NCI-H146 treated with DMSO at 0.1 percent for 48 hours (cell line): ENCODE data around the gene PLAC1.

ENCODE experiments used
- DNase-seq: peaks from one replicate; lab custom pipeline; 2025; ENCODE audit not compliant: unreplicated experiment; lab: John Stamatoyannopoulos, UW

Gene PLAC1

DNA sequence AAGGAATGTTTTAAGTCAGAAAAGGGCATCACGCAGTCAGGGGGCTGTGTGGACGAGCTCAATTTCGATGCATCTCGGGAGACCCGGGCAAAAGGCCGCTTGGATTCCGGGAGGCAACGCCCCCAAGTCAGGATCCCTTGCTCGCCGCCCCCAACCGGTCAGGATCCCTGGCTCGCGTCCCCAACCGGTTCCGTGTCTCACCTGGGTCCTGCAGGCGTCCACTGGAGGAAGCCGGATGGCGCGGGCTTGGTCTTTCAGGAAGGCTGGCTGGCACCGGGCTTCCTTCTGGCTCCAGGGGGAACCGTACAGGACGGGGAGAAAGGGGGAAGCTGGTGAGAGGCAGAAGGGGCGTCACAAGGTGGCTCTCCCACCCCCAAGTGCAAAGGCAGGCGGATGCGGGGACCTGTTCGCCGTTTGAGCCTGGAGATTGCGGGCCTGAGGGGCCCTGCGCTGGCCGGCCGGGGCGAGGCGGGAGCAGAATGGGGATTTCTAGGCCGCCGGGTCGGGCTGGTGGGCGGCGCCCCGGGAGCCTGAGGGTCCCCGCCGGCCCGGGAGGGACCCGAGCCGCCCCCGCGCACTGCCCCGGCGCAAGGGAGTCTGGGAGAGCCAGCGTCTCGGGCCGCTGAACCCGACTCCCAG is 113.6 kb downstream of the PLAC1 start:
- DNase-seq: no peak

DNA sequence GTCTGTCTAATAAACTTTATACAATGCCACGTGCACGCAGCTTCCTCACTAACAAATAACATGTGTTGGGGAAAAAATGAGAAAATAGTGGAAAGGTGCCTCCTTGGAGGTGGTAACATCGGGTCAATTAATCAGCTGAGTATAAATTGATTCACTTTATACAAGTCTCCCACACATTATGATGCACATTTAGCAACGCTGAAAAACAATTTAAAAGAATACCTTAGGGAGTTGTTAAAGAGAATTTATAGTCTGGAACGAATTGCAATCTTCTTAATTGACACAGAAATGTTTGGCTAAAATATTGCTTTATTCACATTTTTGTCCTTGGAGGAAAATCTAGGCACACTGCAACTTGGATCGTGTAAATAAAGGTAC is 114.1 kb downstream of the PLAC1 start:
- no peak for DNase-seq

DNA sequence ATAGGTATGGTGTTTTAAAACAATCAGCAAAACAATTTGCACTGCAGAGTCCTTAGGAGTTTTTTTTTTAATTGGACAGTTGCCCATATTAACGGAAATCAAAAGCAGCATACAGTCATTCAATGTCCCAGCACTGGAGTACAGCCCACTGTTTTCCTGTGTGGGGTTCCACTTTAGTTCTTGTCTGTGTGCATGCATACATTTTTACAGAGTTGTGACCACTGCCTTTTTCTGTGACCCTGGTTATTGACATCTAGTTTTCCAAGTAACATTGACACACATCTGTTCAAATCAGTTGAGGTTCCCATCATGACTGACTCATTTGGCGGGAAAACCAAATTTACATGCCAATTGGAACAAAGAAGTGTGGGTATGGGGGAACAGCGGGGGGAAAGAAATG is 115.0 kb downstream of the PLAC1 start:
- DNase-seq: no peak

DNA sequence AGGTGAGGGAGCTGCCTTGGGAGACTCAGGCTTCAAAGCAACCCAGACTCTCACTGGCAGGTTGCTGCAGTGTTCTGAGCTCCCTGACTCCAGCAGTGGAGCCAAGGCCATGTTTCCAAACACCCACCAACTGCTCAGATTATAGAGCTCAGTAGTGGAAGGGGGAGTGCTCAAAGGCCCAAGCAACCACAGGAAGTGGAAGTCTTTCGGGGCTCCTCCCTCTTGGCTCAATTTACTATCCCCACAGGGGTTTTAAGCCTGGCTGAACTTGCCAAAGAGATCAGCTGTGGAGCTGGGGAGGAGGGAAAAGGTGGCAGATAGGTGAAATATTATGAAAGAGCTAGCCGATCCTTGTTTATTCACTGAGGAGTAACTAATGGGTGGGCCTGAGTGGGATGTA is 115.8 kb downstream of the PLAC1 start:
- DNase-seq: no peak

DNA sequence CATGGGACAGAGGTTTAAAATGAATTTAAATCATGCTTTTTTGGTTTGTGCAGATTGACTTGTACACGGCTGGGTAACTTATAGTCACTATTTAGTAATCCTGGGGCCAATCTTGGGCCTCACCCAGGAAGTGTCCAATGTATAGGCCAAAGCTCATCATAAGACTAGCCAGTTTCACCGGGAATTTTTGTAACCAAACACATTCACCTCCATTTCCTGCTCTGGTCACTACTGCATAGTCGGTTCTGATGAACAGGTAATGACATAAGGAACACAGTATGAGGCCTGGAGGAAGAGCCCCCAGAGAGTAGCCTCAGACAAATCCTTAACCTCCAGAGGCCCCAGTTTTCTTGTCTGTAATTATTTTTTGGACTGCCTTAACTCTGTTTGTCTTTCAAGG is 116.4 kb downstream of the PLAC1 start:
- no peak for DNase-seq

DNA sequence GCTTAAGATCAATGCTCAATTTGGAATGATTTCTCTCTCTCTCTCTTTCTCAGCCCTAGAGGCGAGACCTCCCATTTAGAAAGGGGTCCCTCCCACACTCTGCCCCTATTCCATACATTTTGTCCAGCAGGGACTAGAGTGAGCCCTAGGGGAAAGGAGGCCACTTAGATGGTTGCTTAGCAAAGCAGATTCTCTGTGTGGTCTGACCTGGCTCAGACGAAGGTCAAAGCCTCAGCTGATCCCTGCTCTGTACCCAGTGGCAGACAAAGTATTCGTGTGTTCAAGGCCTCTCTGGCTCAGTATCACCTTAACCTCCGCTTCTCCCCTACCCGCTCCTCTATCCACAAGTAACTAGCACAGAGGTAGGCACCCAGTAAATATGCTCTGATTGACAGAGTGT is 120.0 kb downstream of the PLAC1 start:
- no peak for DNase-seq

DNA sequence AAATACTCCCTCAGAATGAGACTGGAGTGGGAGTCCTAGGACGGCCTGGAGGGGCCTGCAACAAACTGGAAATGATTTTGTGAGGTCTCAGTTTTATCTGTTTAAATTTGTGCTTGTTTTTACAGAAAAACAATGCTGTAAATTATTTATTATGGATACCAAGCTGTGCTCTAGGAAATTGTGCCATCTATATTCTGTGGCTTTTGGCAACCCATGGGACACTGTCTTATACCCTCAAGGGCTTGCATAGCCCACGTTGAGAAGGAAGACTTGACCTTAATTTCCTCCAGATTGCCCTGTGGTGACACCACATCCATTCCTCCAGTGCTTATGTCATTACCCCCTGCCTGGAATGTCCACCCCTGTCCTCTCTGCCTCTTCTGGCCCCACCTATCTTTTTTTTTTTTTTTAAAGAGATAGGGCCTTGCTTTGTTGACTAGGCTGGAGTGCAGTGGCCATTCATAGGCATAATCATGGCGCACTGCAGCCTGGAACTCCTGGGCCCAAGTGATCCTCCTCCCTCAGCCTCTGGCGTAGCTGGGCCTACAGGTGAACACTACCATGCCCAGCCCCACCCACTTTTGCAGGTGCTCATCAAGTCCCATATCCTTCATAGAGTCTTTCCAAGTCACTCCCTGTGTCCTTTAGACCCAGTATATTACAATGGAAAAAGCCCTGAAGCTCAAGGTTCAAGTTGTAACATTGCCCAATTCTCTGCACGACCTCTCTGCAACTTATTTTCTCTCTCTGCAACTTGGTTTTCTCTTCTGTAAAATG is 120.9 kb downstream of the PLAC1 start:
- no peak for DNase-seq

DNA sequence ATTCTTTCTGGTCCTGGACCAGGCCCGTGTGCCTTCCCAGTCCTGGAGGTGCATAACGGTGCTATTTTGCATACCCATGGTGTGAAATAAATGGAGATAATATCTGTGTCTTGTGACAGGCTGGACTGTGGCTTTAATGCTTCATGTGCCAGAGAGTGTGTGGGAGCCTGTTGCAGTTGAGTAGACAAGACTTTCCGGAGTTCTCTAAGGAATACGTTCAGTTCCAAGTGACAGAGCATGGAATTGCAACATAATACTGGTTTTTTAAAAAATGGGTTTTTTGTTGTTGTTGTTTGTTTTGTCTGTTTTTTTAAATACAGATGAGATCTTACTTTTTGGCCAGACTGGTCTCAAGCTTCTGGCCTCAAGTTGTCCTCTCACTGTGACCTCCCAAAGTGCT is 124.3 kb downstream of the PLAC1 start:
- no peak for DNase-seq

DNA sequence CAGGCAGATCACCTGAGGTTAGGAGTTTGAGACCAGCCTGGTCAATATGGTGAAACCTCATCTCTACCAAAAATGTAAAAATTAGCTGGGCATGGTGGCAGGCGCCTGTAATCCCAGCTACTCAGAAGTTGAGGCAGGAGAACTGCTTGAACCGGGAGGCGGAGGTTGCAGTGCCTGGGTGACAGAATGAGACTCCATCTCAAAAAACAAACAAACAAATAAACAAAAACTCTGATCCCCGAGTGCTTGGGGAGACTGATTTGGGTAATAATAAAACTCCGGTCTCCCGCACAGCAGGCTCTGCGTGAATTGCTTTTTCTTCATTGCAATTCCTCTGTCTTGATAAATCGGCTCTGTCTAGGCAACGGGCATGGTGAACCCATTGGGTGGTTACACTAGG is 124.9 kb downstream of the PLAC1 start:
- DNase-seq: no peak

DNA sequence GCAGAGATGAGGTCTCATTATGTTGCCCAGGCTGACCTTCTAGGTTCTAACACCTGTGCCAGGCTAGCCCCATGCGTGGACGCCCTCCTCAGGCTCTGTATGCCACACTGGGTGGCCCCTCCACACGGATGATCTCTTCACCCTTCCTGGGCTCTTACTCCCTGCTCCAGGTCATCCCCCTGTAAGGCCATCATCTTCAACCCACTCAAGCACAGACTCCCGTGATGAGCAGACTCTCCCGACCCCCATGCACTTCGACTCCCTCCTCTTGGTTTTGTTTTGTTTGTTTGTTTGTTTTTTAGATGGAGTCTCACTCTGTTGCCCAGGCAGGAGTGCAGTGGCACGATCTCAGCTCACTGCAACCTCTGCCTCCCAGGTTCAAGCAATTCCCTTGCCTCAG is 127.4 kb downstream of the PLAC1 start:
- DNase-seq: no peak

DNA sequence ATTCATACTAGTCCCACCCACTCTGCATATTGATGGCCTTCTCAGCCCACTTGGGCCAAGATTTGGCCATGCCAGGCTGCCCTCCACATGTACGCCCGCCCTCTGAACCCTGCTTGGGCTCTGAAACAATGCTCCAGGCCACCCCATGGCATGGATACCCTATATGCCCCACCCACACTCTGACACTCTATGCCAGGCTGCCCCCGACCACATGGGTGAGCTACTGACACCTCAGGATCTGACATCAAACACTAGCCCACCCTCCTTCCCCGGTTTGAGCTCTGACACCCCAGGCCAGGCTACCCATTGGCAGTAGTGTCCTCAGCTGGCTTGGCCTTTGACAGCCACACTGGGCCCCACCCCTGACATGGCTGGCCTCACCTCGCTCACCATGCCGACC is 128.8 kb downstream of the PLAC1 start:
- no peak for DNase-seq

DNA sequence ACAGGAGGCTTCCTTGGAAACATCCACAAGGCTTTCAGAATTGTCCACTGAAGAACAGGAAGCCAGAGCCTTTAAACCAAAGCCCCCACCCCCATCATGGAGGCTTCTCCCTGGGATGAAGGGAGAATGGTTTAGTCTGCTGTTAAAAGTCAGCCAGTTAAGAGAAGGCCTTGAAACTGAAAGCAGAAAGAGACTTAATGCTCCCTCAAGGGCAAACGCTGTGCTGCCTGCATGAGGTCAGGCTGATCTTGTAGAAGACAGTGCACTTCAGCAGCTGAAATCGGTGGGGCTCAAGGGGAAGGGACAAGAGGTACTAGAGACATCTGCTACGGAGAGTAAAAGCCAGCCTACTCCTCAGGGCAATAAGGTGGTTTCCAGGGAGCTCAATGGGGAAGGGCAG is 129.3 kb downstream of the PLAC1 start:
- DNase-seq: no peak

DNA sequence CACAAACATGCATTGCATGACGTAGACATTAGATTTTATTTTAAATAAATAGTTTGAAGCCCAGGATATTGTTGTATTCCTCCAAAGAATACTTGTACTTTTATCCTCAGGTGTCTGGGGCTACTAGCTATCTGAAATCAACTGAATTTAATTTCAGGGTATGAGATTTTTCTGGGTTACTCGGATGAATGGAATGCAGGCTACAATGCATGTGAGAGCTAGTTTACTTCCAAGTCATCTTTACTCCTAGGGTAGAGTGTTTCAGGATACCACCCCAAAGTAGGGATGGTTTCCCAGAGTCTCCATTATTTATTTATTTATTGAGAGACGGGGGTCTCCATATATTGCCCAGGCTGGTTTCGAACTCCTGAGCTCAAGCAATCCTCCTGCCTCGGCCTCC is 131.9 kb downstream of the PLAC1 start:
- DNase-seq: no peak

DNA sequence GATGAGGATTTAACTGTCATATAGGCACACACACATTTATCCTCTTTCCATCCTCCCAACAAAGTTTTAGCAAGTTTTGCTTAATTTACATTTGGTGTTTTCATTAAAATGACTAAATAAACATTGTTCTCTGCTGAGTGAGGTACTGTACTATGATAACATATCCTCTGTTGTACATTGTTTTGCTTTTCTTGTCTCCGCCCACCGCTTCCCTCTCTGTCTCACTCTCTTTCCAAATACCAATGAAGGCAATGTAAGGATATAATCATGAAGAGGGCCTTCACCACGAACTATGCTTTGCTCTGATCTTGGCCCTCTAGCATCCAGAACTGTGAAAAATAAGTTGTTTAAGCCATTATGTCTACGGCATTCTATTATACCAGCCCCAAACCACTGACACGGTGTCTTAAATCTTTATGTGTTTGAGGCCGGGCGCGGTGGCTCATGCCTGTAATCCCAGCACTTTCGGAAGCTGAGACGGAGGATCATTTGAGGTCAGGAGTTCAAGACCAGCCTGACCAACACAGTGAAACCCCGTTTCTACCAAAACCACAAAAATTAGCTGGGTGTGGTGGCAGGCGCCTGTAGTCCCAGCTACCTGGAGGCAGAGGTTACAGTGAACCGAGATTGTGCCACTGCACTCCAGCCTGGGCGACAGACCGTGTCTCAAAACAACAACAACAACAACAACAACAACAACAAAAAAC is 133.0 kb downstream of the PLAC1 start:
- DNase-seq: no peak

DNA sequence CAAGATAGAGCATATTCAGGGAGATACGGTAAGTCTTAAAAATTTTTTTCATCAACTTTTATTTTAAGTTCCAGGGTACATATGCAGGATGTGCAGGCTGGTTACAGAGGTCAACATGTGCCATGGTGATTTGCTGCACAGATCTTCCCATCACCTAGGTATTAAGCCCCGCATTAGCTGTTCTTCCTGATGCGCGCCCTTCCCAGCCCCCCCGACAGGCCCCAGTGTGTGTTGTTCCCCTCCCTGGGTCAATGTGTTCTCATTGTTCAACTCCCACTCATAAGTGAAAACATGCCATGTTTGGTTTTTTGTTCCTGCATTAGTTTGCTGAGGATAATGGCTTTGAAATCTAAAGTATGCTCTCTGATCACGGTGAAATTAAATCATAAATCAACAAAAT is 134.1 kb downstream of the PLAC1 start:
- DNase-seq: no peak

DNA sequence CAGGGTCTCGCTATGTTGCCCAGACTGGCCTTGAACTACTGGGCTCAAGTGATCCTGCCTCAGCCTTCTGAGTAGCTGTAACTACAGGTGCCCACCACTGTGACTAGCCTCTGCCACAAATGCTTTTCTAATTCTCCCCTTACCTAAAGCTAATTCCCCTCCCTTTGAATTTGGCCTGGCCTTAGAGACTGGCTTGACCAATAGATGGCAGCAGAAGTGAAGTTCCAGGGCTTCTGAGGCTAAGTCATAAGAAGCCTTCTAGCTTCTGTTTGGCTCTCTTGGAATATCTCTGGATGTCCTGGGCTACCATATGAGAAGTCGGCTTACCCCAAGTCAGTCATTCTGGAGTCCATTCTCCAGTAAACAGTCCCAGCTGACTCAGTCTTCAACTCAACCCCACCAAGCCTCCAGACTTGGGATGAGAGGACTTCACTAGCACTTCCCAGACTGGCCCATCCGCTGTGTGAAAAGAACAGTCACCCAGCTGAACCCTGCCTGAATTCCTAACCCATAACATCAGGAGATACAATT is 137.3 kb downstream of the PLAC1 start:
- DNase-seq: peak; percentile 1
